Thoracic aorta (tissue), 2 donors: ENCODE measurements around the gene PALD1. TPM values are rescaled to one million over a fixed set of nuclear protein-coding genes. Genes with fewer than 3 reads are reported as not detected.

ENCODE experiments used
- ATAC-seq: fragments of 150-250 bp; one replicate; pipeline ENCODE4 v1.8.0; 2017; ENCODE audit warnings: low read depth; ENCODE audit not compliant: insufficient number of reproducible peaks, low FRiP score
- DNase-seq: peaks from one replicate; pipeline ENCODE4 v3.0.0-alpha.2; 2020; ENCODE audit warnings: low spot score
- H3K27ac ChIP-seq, 2 donors: fragments of 200-600 bp; sonication (generic); 1 replicate in 1 of 2; 2 replicates in 1 of 2; pipeline ENCODE4 v1.5.1; 2016; ENCODE audit warnings: mild to moderate bottlenecking in 2 of 2, moderate library complexity in 2 of 2
- H3K27me3 ChIP-seq: fragments of 200-600 bp; sonication (generic); replicated peaks from 2 replicates; pipeline ENCODE4 v1.6.0; 2016; ENCODE audit warnings: mild to moderate bottlenecking; ENCODE audit not compliant: insufficient read depth
- H3K36me3 ChIP-seq: fragments of 200-600 bp; sonication (generic); one replicate; pipeline ENCODE4 v1.5.1; 2016
- H3K4me1 ChIP-seq, 2 donors: fragments of 200-600 bp; sonication (generic); 1 replicate in 1 of 2; 2 replicates in 1 of 2; pipeline versions ENCODE4 v1.5.1 to v1.6.0; 2016; ENCODE audit warnings: low read depth in 2 of 2, mild to moderate bottlenecking in 1 of 2; ENCODE audit not compliant: control insufficient read depth in 1 of 2
- H3K4me3 ChIP-seq: fragments of 200-600 bp; sonication (generic); 2 replicates; pipeline ENCODE4 v1.5.1; 2016; ENCODE audit warnings: mild to moderate bottlenecking
- H3K9me3 ChIP-seq: fragments of 200-600 bp; sonication (generic); 2 replicates; pipeline ENCODE4 v1.5.1; 2016
- CTCF ChIP-seq: fragments of 200-600 bp; sonication (generic); IDR thresholded peaks from one replicate; pipeline ENCODE4 v1.5.1; 2019; ENCODE audit warnings: antibody characterized with exemption
- total RNA-seq, 2 donors: library from RNA; depleted of rRNA; stranded (reverse); fragments of >200 nt; gene quantifications; one replicate each; pipeline versions ENCODE4 v1.1.0 to v1.2.3, GENCODE V29; 2016

The PALD1 gene
- total RNA-seq, 2 donors from 2014 or later: 19.5 to 19.7 TPM

GRCh38 chr10:70445718-70446657 is 32.6 kb upstream of the PALD1 start:
- H3K27ac ChIP-seq: no peak overlapping the region
- H3K4me1 ChIP-seq: peaks cover 6 to 7% of the 10 kb centered on the region in 2 donors
- DNase-seq: no peak

GRCh38 chr10:70448236-70448635 is 30.3 kb upstream of the PALD1 start:
- Histone ChIP-seq H3K27me3 (no peaks in the 10 kb centered on the region), H3K27ac (no peak overlapping the region), H3K4me1 (no peaks in the 10 kb centered on the region), H3K36me3 (no peaks in the 10 kb centered on the region), H3K9me3 (no peaks in the 10 kb centered on the region), H3K4me3 (no peak overlapping the region)
- DNase-seq: no peak
- no peak for ATAC-seq
- no peak for TF ChIP-seq CTCF

More at GRCh38 chr10:70445718-70446657, 32.6 kb upstream of the PALD1 start:
- TF ChIP-seq CTCF: no peak
- Histone ChIP-seq H3K27me3 (peaks cover 13% of the 10 kb centered on the region), H3K9me3 (no peaks in the 10 kb centered on the region), H3K4me3 (no peak overlapping the region), H3K36me3 (no peaks in the 10 kb centered on the region)
- ATAC-seq: no peak

- no peak overlapping the region for H3K4me3 ChIP-seq
- H3K9me3 ChIP-seq: no peaks in the 10 kb centered on the region
- H3K36me3 ChIP-seq: no peaks in the 10 kb centered on the region
- TF ChIP-seq CTCF: no peak
- H3K4me1 ChIP-seq: peaks cover 9 to 19% of the 10 kb centered on the region in 2 donors
- no peaks in the 10 kb centered on the region for H3K27me3 ChIP-seq
- H3K27ac ChIP-seq: no peak overlapping the region
- ATAC-seq (no peak), DNase-seq (no peak)
Measured at GRCh38 chr10:70455213-70455630, 23.3 kb upstream of the PALD1 start.

- no peak for TF ChIP-seq CTCF
- ATAC-seq: no peak
- Histone ChIP-seq H3K36me3 (no peaks in the 10 kb centered on the region), H3K4me3 (no peak overlapping the region), H3K27me3 (no peaks in the 10 kb centered on the region), H3K27ac (no peak overlapping the region), H3K4me1 (peaks cover 9 to 19% of the 10 kb centered on the region in 2 donors), H3K9me3 (no peaks in the 10 kb centered on the region)
- no peak for DNase-seq
Measured at GRCh38 chr10:70456164-70456563, 22.4 kb upstream of the PALD1 start.

- no peak for ATAC-seq
- no peak for DNase-seq
- TF ChIP-seq CTCF: no peak
- Histone ChIP-seq H3K27ac (peak overlapping the region in 1 of 2 donors; percentile 80), H3K9me3 (no peaks in the 10 kb centered on the region), H3K27me3 (no peaks in the 10 kb centered on the region), H3K36me3 (no peaks in the 10 kb centered on the region), H3K4me3 (peak overlapping the region; percentile 70), H3K4me1 (peaks cover 16 to 31% of the 10 kb centered on the region in 2 donors)
Measured at GRCh38 chr10:70457759-70458305, 20.7 kb upstream of the PALD1 start.
